ENCODE results near the gene TRPM3.

DNA sequence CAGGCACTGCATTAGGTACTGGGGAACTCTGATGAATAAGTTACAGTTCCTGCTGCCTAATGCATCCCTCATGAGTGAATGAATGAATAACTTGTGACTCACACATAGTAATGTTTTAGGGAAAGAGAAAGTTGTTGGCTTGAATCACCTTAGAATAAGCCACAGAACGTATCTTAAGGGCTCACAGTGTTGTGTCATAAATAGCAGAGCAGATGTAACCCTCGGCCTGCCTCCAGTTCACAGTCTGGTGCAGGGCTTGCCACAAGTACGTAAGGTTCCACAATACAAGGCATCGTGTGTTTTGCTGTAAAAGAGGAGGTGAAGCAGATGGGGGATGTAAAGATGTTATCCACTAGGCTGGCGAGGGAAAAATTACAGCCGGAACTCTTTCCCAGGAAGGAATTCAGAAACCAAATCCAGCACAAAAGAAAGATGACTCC, 218.7 kb downstream of the TRPM3 start:
- TF ChIP-seq, protein P1, sequence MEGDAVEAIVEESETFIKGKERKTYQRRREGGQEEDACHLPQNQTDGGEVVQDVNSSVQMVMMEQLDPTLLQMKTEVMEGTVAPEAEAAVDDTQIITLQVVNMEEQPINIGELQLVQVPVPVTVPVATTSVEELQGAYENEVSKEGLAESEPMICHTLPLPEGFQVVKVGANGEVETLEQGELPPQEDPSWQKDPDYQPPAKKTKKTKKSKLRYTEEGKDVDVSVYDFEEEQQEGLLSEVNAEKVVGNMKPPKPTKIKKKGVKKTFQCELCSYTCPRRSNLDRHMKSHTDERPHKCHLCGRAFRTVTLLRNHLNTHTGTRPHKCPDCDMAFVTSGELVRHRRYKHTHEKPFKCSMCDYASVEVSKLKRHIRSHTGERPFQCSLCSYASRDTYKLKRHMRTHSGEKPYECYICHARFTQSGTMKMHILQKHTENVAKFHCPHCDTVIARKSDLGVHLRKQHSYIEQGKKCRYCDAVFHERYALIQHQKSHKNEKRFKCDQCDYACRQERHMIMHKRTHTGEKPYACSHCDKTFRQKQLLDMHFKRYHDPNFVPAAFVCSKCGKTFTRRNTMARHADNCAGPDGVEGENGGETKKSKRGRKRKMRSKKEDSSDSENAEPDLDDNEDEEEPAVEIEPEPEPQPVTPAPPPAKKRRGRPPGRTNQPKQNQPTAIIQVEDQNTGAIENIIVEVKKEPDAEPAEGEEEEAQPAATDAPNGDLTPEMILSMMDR (IDR thresholded peaks at IDR 0.05): no peak
- TF ChIP-seq POLR2A (IDR thresholded peaks at IDR 0.05; ENCODE audit: low read length) (no peak), HMGXB4 (CRISPR knock-in tag; IDR thresholded peaks at IDR 0.05; ENCODE audit: borderline replicate concordance) (no peak), SREBF2 (IDR thresholded peaks at IDR 0.05) (no peak), SMC3 (IDR thresholded peaks at IDR 0.05) (no peak), KDM5A (IDR thresholded peaks at IDR 0.05) (no peak), RARB (CRISPR knock-in tag; IDR thresholded peaks at IDR 0.05) (no peak), EP300 (IDR thresholded peaks at IDR 0.05) (no peak), CEBPB (IDR thresholded peaks at IDR 0.05) (no peak)

All from A549 (cell line).